WTC11 (cell line): Measurements from ENCODE around the gene TMEM135. TPM values are rescaled to one million over a fixed set of nuclear protein-coding genes. Genes with fewer than 3 reads are reported as not detected.
"Not testable (repeated sequence)": the region's sequence is repeated elsewhere in the genome, so short reads cannot be mapped to it uniquely, and the experiment has no call there.

Experiments
- ATAC-seq: fragments of 200-7000 bp; cut with Tn5 transposase; 2 replicates; pipeline ENCODE4 v1.10.0; 2021; ENCODE audit warnings: mild to moderate bottlenecking, moderate library complexity
- CTCF ChIA-PET: fragments of 300-600 bp; sonication (Branson Sonifier 250); formaldehyde crosslinking; loops from one replicate; lab custom pipeline; 2021; ENCODE audit warnings: antibody characterized with exemption; lab: Charles Lee
- POLR2A ChIA-PET: fragments of 350-600 bp; sonication (Branson Sonifier 250); formaldehyde crosslinking; loops from one replicate; lab custom pipeline; 2021; ENCODE audit warnings: antibody characterized with exemption; lab: Charles Lee
- DNase-seq: peaks from one replicate; pipeline ENCODE4 v3.0.0; 2021; ENCODE audit warnings: low spot score
- H3K27ac Mint-ChIP-seq: 2 replicates; pipeline ENCODE4 v1.8.0; 2021; ENCODE audit warnings: mixed read lengths
- H3K27me3 Mint-ChIP-seq: 2 replicates; pipeline ENCODE4 v1.8.0; 2021; ENCODE audit warnings: low read depth, mild to moderate bottlenecking, moderate library complexity, mixed read lengths
- H3K36me3 Mint-ChIP-seq: 2 replicates; pipeline ENCODE4 v1.8.0; 2021; ENCODE audit warnings: mixed read lengths
- H3K4me1 Mint-ChIP-seq: 2 replicates; pipeline ENCODE4 v1.8.0; 2022; ENCODE audit warnings: mixed read lengths
- H3K4me3 Mint-ChIP-seq: 2 replicates; pipeline ENCODE4 v1.8.0; 2021; ENCODE audit warnings: mild to moderate bottlenecking, moderate library complexity, mixed read lengths
- H3K9me3 Mint-ChIP-seq: 2 replicates; pipeline ENCODE4 v1.8.0; 2021; ENCODE audit warnings: mixed read lengths
- ATF3 ChIP-seq: sonication (generic); formaldehyde crosslinking; conservative IDR thresholded peaks from 2 replicates; pipeline ENCODE4 v1.8.1; 2022; ENCODE audit warnings: mild to moderate bottlenecking, missing genetic modification reagents
- E2F4 ChIP-seq: sonication (generic); formaldehyde crosslinking; IDR thresholded peaks from 2 replicates; pipeline ENCODE4 v1.8.1; 2022; ENCODE audit warnings: low read depth, mild to moderate bottlenecking, moderate library complexity, missing genetic modification reagents, borderline replicate concordance
- EMX1 ChIP-seq: fragments of 250-450 bp; sonication (Bioruptor Pico); IDR thresholded peaks from 2 replicates; pipeline ENCODE4 v1.8.0; 2021; ENCODE audit warnings: mild to moderate bottlenecking
- ETV6 ChIP-seq: sonication (generic); formaldehyde crosslinking; IDR thresholded peaks from 2 replicates; pipeline ENCODE4 v1.8.1; 2022; ENCODE audit warnings: mild to moderate bottlenecking, missing genetic modification reagents
- GRHL2 ChIP-seq: fragments of 250-450 bp; sonication (Bioruptor Pico); IDR thresholded peaks from 2 replicates; pipeline ENCODE4 v1.8.0; 2022; ENCODE audit warnings: mild to moderate bottlenecking, moderate library complexity; ENCODE audit not compliant: insufficient replicate concordance, severe bottlenecking
- HMGXB4 ChIP-seq: sonication (generic); formaldehyde crosslinking; IDR thresholded peaks from 2 replicates; pipeline ENCODE4 v1.8.1; 2023; ENCODE audit warnings: mild to moderate bottlenecking, moderate library complexity, missing genetic modification reagents
- IRF1 ChIP-seq: sonication (generic); formaldehyde crosslinking; IDR thresholded peaks from 2 replicates; pipeline ENCODE4 v1.8.0; 2023; ENCODE audit warnings: missing genetic modification reagents
- IRF2 ChIP-seq: sonication (generic); formaldehyde crosslinking; IDR thresholded peaks from 2 replicates; pipeline ENCODE4 v1.8.0; 2022; ENCODE audit warnings: low read depth, missing genetic modification reagents, borderline replicate concordance
- JAZF1 ChIP-seq: fragments of 250-450 bp; sonication (Bioruptor Pico); IDR thresholded peaks from 2 replicates; pipeline ENCODE4 v1.9.0; 2021; ENCODE audit warnings: moderate library complexity, mild to moderate bottlenecking, inconsistent platforms
- KAT7 ChIP-seq: sonication (generic); formaldehyde crosslinking; IDR thresholded peaks from 2 replicates; pipeline ENCODE4 v1.8.1; 2023; ENCODE audit warnings: missing genetic modification reagents, mild to moderate bottlenecking, borderline replicate concordance
- MAX ChIP-seq: sonication (generic); formaldehyde crosslinking; IDR thresholded peaks from 2 replicates; pipeline ENCODE4 v1.8.0; 2022; ENCODE audit warnings: mild to moderate bottlenecking, missing genetic modification reagents
- MXD4 ChIP-seq: fragments of 250-450 bp; sonication (Bioruptor Pico); IDR thresholded peaks from 2 replicates; pipeline ENCODE4 v1.8.0; 2021; ENCODE audit warnings: mild to moderate bottlenecking, moderate library complexity, borderline replicate concordance
- NFE2L1 ChIP-seq: sonication (generic); formaldehyde crosslinking; IDR thresholded peaks from 2 replicates; pipeline ENCODE4 v1.8.1; 2023; ENCODE audit warnings: missing genetic modification reagents
- SMAD3 ChIP-seq: sonication (generic); formaldehyde crosslinking; IDR thresholded peaks from 2 replicates; pipeline ENCODE4 v1.8.0; 2022; ENCODE audit warnings: missing genetic modification reagents, mild to moderate bottlenecking, borderline replicate concordance
- SP1 ChIP-seq: sonication (generic); formaldehyde crosslinking; conservative IDR thresholded peaks from 2 replicates; pipeline ENCODE4 v1.8.1; 2022; ENCODE audit warnings: missing genetic modification reagents
- TCF7 ChIP-seq: sonication (generic); formaldehyde crosslinking; IDR thresholded peaks from 2 replicates; pipeline ENCODE4 v1.8.0; 2022; ENCODE audit warnings: mild to moderate bottlenecking, low read depth, missing genetic modification reagents, moderate library complexity
- ZMAT4 ChIP-seq: fragments of 250-450 bp; sonication (Bioruptor Pico); IDR thresholded peaks from 2 replicates; pipeline ENCODE4 v1.9.0; 2021; ENCODE audit warnings: mild to moderate bottlenecking
- ZNF138 ChIP-seq: sonication (generic); formaldehyde crosslinking; conservative IDR thresholded peaks from 2 replicates; pipeline ENCODE4 v1.8.1; 2022; ENCODE audit warnings: mild to moderate bottlenecking, moderate library complexity, missing genetic modification reagents
- ZNF396 ChIP-seq: fragments of 250-450 bp; sonication (Bioruptor Pico); IDR thresholded peaks from 2 replicates; pipeline ENCODE4 v1.8.0; 2021; ENCODE audit warnings: mild to moderate bottlenecking, moderate library complexity, borderline replicate concordance
- ZNF671 ChIP-seq: fragments of 250-450 bp; sonication (Bioruptor Pico); IDR thresholded peaks from 2 replicates; pipeline ENCODE4 v1.8.0; 2021; ENCODE audit warnings: mild to moderate bottlenecking
- total RNA-seq: library from RNA; stranded (reverse); gene quantifications from 3 replicates; pipeline ENCODE4 v1.2.3, GENCODE V29; 2021

TMEM135 gene
- total RNA-seq, 1 experiment from 2014 or later, result 35.8 TPM

GRCh38 chr11:87020764-87021365 lies 16.9 kb upstream of the TMEM135 start:
- DNase-seq, result no peak
- no peak for TF ChIP-seq ETV6 (CRISPR knock-in tag)
- TF ChIP-seq JAZF1 (CRISPR knock-in tag), result no peak
- TF ChIP-seq SP1, result no peak
- TF ChIP-seq ZNF138 (CRISPR knock-in tag), result no peak
- no peak for TF ChIP-seq EMX1 (CRISPR knock-in tag)
- no peak for TF ChIP-seq NFE2L1
- TF ChIP-seq HMGXB4 (CRISPR knock-in tag), result no peak
- no peak for TF ChIP-seq ATF3 (CRISPR knock-in tag)
- TF ChIP-seq E2F4, result no peak
- TF ChIP-seq KAT7 (CRISPR knock-in tag), result no peak
- Mint-ChIP-seq H3K27ac (no peak overlapping the region), H3K27me3 (no peaks in the 10 kb centered on the region), H3K9me3 (peaks cover 20% of the 10 kb centered on the region), H3K4me1 (peaks cover 11% of the 10 kb centered on the region), H3K4me3 (no peak overlapping the region), H3K36me3 (peaks cover 17% of the 10 kb centered on the region)
- no peak for ATAC-seq
- ChIA-PET POLR2A (no interaction called here), CTCF (interaction anchor here (1.2 kb wide), 1 partner anchor 20 kb away, joined by 3 read pairs; no protein-coding TSS in a partner anchor)

GRCh38 chr11:87022254-87022653 lies 15.5 kb upstream of the TMEM135 start:
- Mint-ChIP-seq H3K27me3 (no peaks in the 10 kb centered on the region), H3K4me3 (no peak overlapping the region), H3K9me3 (peaks cover 20% of the 10 kb centered on the region), H3K27ac (no peak overlapping the region), H3K4me1 (peaks cover 11% of the 10 kb centered on the region), H3K36me3 (peaks cover 17% of the 10 kb centered on the region)
- ATAC-seq (no peak), DNase-seq (no peak)
- ChIA-PET CTCF (interaction anchor here (0.6 kb wide), 2 partner anchors 12 to 83 kb away, joined by 3 to 4 read pairs; no protein-coding TSS in a partner anchor), POLR2A (interaction anchor here (0.6 kb wide), 1 partner anchor 26 kb away, joined by 5 read pairs; no protein-coding TSS in a partner anchor)
- TF ChIP-seq TCF7 (CRISPR knock-in tag), result no peak
- no peak for TF ChIP-seq MAX (CRISPR knock-in tag)
- no peak for TF ChIP-seq MXD4 (CRISPR knock-in tag)
- TF ChIP-seq ZNF396 (CRISPR knock-in tag), result no peak
- TF ChIP-seq ZNF671, result no peak

GRCh38 chr11:87022738-87023137 lies 15.0 kb upstream of the TMEM135 start:
- ATAC-seq, result no peak
- TF ChIP-seq ZMAT4 (no peak), SMAD3 (CRISPR knock-in tag) (no peak), IRF2 (CRISPR knock-in tag) (no peak), TCF7 (CRISPR knock-in tag) (no peak), IRF1 (no peak), GRHL2 (no peak)

GRCh38 chr11:87026415-87026814 lies 11.3 kb upstream of the TMEM135 start:
- H3K27ac Mint-ChIP-seq, H3K27me3 Mint-ChIP-seq, CTCF ChIA-PET, H3K9me3 Mint-ChIP-seq, H3K4me3 Mint-ChIP-seq, ATAC-seq, DNase-seq, H3K36me3 Mint-ChIP-seq, POLR2A ChIA-PET, H3K4me1 Mint-ChIP-seq: not testable (repeated sequence)

More at GRCh38 chr11:87022738-87023137, 15.0 kb upstream of the TMEM135 start:
- Mint-ChIP-seq H3K27ac (no peak overlapping the region), H3K4me3 (no peak overlapping the region), H3K4me1 (peaks cover 11% of the 10 kb centered on the region), H3K9me3 (peaks cover 20% of the 10 kb centered on the region), H3K36me3 (peaks cover 17% of the 10 kb centered on the region), H3K27me3 (no peaks in the 10 kb centered on the region)
- CTCF ChIA-PET, result interaction anchor here (0.6 kb wide), 1 partner anchor 24 kb away, joined by 3 read pairs; no protein-coding TSS in a partner anchor
- DNase-seq, result no peak
- POLR2A ChIA-PET, result no interaction called here
